PFSK-1 (cell line): Measurements from ENCODE around the gene CNTN5.

Experiments
- FOXP2 ChIP-seq: optimal IDR thresholded peaks from 2 replicates; pipeline ENCODE3; 2011; ENCODE audit warnings: borderline replicate concordance, control low read depth, inconsistent platforms; ENCODE audit not compliant: insufficient read depth; ENCODE audit errors: extremely low read length, extremely low read depth
- POLR2AphosphoS5 ChIP-seq: IDR thresholded peaks from 2 replicates; pipeline ENCODE4 v1.6.1; 2012; ENCODE audit warnings: low read depth, mild to moderate bottlenecking, control low read depth, low read length, moderate library complexity
- REST ChIP-seq, 2 experiments: IDR thresholded peaks; 2 replicates each; pipeline versions ENCODE4 v1.6.1 to v1.8.0; 2011 to 2012; ENCODE audit warnings: low read depth in 2 of 2, low read length in 2 of 2, control low read depth in 1 of 2, inconsistent platforms in 1 of 2, mild to moderate bottlenecking in 1 of 2, moderate library complexity in 1 of 2; ENCODE audit not compliant: insufficient read depth in 1 of 2
- SIN3A ChIP-seq: IDR thresholded peaks from 2 replicates; pipeline ENCODE4 v1.6.1; 2012; ENCODE audit warnings: mild to moderate bottlenecking, low read length, moderate library complexity, borderline replicate concordance; ENCODE audit not compliant: insufficient read depth
- TAF1 ChIP-seq: IDR thresholded peaks from 2 replicates; pipeline ENCODE4 v1.6.1; 2012; ENCODE audit warnings: low read length, control low read depth, borderline replicate concordance; ENCODE audit not compliant: insufficient read depth

Gene CNTN5

DNA sequence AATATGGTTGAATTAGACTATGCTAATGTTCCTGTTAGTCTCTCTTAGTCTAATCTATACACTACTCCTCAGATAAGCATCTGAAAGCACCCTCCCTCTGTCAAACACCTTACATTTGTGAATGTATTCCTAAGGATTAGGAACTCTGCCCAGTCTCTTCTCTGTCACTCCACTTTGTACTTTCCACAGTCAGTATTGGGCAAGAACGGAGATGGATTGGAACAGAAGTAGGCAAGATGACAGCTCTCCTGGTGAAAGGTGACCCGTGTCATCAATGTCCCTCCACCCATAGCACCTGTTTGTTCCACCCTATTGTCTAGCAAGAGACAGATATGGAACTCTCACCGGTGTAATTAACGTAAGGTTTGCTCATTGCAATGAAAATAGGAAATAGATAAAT, 613.8 kb downstream of the CNTN5 start:
- no peak for TF ChIP-seq TAF1
- no peak for TF ChIP-seq SIN3A
- no peak for TF ChIP-seq REST (IDR thresholded peaks at IDR 0.05; ENCODE audit: insufficient read depth in 1 of 2, low read depth in 2 of 2, low read length in 2 of 2)
- no peak for TF ChIP-seq POLR2AphosphoS5

DNA sequence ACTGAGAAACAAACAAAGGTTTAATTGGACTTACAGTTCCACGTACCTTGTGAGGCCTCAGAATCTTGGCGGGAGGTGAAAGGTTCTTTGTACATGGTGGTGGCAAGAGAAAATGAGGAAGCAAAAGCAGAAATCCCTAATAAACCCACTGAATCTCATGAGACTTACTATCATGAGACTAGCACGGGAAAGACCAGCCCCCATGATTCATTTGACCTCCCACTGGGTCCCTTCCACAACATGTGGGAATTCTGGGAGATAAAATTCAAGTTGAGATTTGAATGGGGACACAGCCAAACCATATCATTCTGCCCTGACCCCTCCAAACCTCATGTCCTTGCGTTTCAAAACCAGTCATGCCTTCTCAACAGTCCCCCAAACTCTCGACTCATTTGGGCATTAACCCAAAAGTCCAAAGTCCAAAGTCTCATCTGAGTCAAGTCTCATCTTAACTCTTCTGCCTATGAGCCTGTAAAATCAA, 617.4 kb downstream of the CNTN5 start:
- TF ChIP-seq SIN3A (no peak), REST (IDR thresholded peaks at IDR 0.05; ENCODE audit: insufficient read depth in 1 of 2, low read depth in 2 of 2, low read length in 2 of 2) (no peak)

DNA sequence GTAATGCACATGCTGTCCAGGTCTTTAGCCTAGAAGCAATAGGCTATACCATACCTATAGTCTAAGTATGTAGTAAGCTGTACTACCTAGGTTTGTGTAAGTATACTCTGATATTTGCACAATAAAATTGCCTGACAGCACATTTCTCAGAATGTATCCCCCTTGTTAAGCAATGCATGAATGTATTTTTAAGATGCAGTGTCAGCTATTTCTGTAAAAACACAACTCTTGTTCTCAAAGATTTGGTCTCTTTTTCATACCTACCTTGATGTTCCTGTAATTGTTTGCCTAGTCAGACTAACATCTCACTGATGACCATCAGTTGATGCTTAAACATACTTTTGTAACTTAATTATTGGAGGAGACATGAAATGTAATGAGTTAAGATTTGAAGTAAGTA, 619.9 kb downstream of the CNTN5 start:
- TF ChIP-seq POLR2AphosphoS5 = no peak
- TF ChIP-seq TAF1 = no peak
- TF ChIP-seq REST (IDR thresholded peaks at IDR 0.05; ENCODE audit: insufficient read depth in 1 of 2, low read depth in 2 of 2, low read length in 2 of 2) = no peak
- TF ChIP-seq SIN3A = no peak
- no peak for TF ChIP-seq FOXP2

GRCh38 chr11:99645934-99646333, 625.2 kb downstream of the CNTN5 start:
- TF ChIP-seq TAF1 = no peak
- no peak for TF ChIP-seq FOXP2
- TF ChIP-seq SIN3A = no peak
- no peak for TF ChIP-seq POLR2AphosphoS5
- TF ChIP-seq REST (IDR thresholded peaks at IDR 0.05; ENCODE audit: insufficient read depth in 1 of 2, low read depth in 2 of 2, low read length in 2 of 2) = no peak

GRCh38 chr11:99670067-99670676, 649.4 kb downstream of the CNTN5 start:
- no peak for TF ChIP-seq POLR2AphosphoS5
